ENCODE measurements around the gene KCMF1.

GRCh38 chr2:85011747-85012146 lies 40.8 kb downstream of the KCMF1 start:
- TF ChIP-seq, protein P1, sequence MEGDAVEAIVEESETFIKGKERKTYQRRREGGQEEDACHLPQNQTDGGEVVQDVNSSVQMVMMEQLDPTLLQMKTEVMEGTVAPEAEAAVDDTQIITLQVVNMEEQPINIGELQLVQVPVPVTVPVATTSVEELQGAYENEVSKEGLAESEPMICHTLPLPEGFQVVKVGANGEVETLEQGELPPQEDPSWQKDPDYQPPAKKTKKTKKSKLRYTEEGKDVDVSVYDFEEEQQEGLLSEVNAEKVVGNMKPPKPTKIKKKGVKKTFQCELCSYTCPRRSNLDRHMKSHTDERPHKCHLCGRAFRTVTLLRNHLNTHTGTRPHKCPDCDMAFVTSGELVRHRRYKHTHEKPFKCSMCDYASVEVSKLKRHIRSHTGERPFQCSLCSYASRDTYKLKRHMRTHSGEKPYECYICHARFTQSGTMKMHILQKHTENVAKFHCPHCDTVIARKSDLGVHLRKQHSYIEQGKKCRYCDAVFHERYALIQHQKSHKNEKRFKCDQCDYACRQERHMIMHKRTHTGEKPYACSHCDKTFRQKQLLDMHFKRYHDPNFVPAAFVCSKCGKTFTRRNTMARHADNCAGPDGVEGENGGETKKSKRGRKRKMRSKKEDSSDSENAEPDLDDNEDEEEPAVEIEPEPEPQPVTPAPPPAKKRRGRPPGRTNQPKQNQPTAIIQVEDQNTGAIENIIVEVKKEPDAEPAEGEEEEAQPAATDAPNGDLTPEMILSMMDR (IDR thresholded peaks at IDR 0.05): no peak
- no peak for TF ChIP-seq POLR2A (IDR thresholded peaks at IDR 0.05)
